HCT116 (cell line): ENCODE data around the gene AMN. TPM values are rescaled to one million over a fixed set of nuclear protein-coding genes. Genes with fewer than 3 reads are reported as not detected.

ENCODE experiments used
- ATAC-seq: fragments of 200-7000 bp; cut with Tn5 transposase; 2 replicates; pipeline ENCODE4 v1.9.1; 2020; ENCODE audit warnings: mild to moderate bottlenecking, moderate library complexity
- BruUV-seq: library from RNA; stranded (reverse); fragments of 400-500 nt; replicated peaks from 2 replicates; lab custom pipeline; 2021; lab: Mats Ljungman, UMichigan
- CTCF ChIA-PET: fragments of 300-600 bp; sonication (Branson Sonifier 250); formaldehyde crosslinking; loops from one replicate; lab custom pipeline; 2021; ENCODE audit warnings: antibody characterized with exemption; lab: Charles Lee
- POLR2A ChIA-PET: fragments of 300-600, 350-600 bp; sonication (Branson Sonifier 250); formaldehyde crosslinking; loops from one replicate; lab custom pipeline; 2021; ENCODE audit warnings: antibody characterized with exemption; lab: Charles Lee
- RAD21 ChIA-PET, 2 experiments: fragments of 300-600 bp; sonication (Branson Sonifier 250); formaldehyde crosslinking; loops; one replicate each; lab custom pipeline; 2023; ENCODE audit warnings: low total read pairs in 2 of 2; ENCODE audit not compliant: uncharacterized antibody in 2 of 2, unreplicated experiment in 2 of 2, low non-redundant PET in 1 of 2; lab: Charles Lee
- DNase-seq: peaks from one replicate; pipeline ENCODE4 v3.0.0-alpha.2; 2010; ENCODE audit warnings: low read depth, low spot score
- H2AFZ ChIP-seq: fragments of 200-600 bp; shearing (Covaris generic), sonication (generic); 2 replicates; pipeline ENCODE4 v1.6.1; 2017; ENCODE audit warnings: low read depth, mixed run types, mixed read lengths, antibody characterized with exemption, low read length; ENCODE audit not compliant: poor library complexity, severe bottlenecking
- H3K27ac ChIP-seq: 2 replicates; pipeline ENCODE4 v1.5.1; 2012; ENCODE audit warnings: low read depth, low read length
- H3K27me3 ChIP-seq: fragments of 200-600 bp; sonication (generic); 2 replicates; pipeline ENCODE4 v1.6.1; 2016; ENCODE audit warnings: mixed run types, low read length, mixed read lengths; ENCODE audit not compliant: insufficient read depth
- H3K36me3 ChIP-seq, 2 experiments: fragments of 200-500 bp in 1 of 2; fragments of 200-600 bp in 1 of 2; sonication (Bioruptor generic) in 1 of 2; sonication (generic) in 1 of 2; 2 replicates each; pipeline versions ENCODE4 v1.5.1 to v1.6.1; 2014 to 2016; ENCODE audit warnings: low read length in 2 of 2, inconsistent platforms in 1 of 2, mixed read lengths in 1 of 2, mixed run types in 1 of 2; ENCODE audit not compliant: insufficient read depth in 2 of 2, control insufficient read depth in 1 of 2
- H3K4me1 ChIP-seq, 2 experiments: fragments of 200-600 bp in 1 of 2; sonication (generic) in 1 of 2; 2 replicates each; pipeline versions ENCODE4 v1.5.1 to v1.6.1; 2012 to 2017; ENCODE audit warnings: low read length in 2 of 2, inconsistent platforms in 1 of 2, mild to moderate bottlenecking in 1 of 2, mixed read lengths in 1 of 2, mixed run types in 1 of 2, moderate library complexity in 1 of 2; ENCODE audit not compliant: insufficient read depth in 2 of 2, control insufficient read depth in 1 of 2
- H3K4me2 ChIP-seq: fragments of 200-600 bp; sonication (generic); 2 replicates; pipeline ENCODE4 v1.6.1; 2017; ENCODE audit warnings: mixed run types, low read length, mixed read lengths
- H3K4me3 ChIP-seq, 2 experiments: fragments of 200-600 bp in 1 of 2; sonication (generic) in 1 of 2; replicated peaks in 1 of 2; 2 replicates each; pipeline ENCODE4 v1.5.1; 2011 to 2016; ENCODE audit warnings: low read length in 2 of 2, control low read depth in 1 of 2, low read depth in 1 of 2, mild to moderate bottlenecking in 1 of 2, mixed read lengths in 1 of 2, mixed run types in 1 of 2
- H3K79me2 ChIP-seq: fragments of 200-600 bp; sonication (generic); 2 replicates; pipeline ENCODE4 v1.6.1; 2017; ENCODE audit warnings: mild to moderate bottlenecking, mixed run types, low read length, moderate library complexity, mixed read lengths; ENCODE audit not compliant: insufficient read depth
- H3K9ac ChIP-seq: fragments of 200-600 bp; sonication (generic); 2 replicates; pipeline ENCODE4 v1.6.1; 2016; ENCODE audit warnings: low read length, mixed read lengths
- H3K9me2 ChIP-seq: fragments of 200-600 bp; sonication (generic), shearing (Covaris generic); 2 replicates; pipeline ENCODE4 v1.6.1; 2017; ENCODE audit warnings: mixed run types, mild to moderate bottlenecking, moderate library complexity; ENCODE audit not compliant: insufficient read depth
- H3K9me3 ChIP-seq, 2 experiments: fragments of 200-500 bp in 1 of 2; fragments of 200-600 bp in 1 of 2; sonication (Bioruptor generic) in 1 of 2; sonication (generic) in 1 of 2; 2 replicates each; pipeline ENCODE4 v1.6.1; 2014 to 2017; ENCODE audit warnings: low read length in 2 of 2, mixed read lengths in 2 of 2, inconsistent platforms in 1 of 2, low read depth in 1 of 2, mild to moderate bottlenecking in 1 of 2, mixed run types in 1 of 2, moderate library complexity in 1 of 2; ENCODE audit not compliant: control insufficient read depth in 1 of 2, insufficient read depth in 1 of 2
- H4K20me1 ChIP-seq: fragments of 200-600 bp; sonication (generic), shearing (Covaris generic); 2 replicates; pipeline ENCODE4 v1.6.1; 2017; ENCODE audit warnings: mixed run types, mild to moderate bottlenecking, moderate library complexity; ENCODE audit not compliant: insufficient read depth
- CEBPB ChIP-seq: IDR thresholded peaks from 2 replicates; pipeline ENCODE4 v1.6.1; 2012; ENCODE audit warnings: low read depth
- CTCF ChIP-seq, 3 experiments: fragments of 200-600 bp in 1 of 3; sonication (generic) in 1 of 3; IDR thresholded peaks in 2 of 3; conservative IDR thresholded peaks in 1 of 3; 2 replicates each; pipeline ENCODE4 v1.5.1; 2012 to 2017; ENCODE audit warnings: low read depth in 2 of 3, low read length in 2 of 3, antibody characterized with exemption in 1 of 3, borderline replicate concordance in 1 of 3, control low read depth in 1 of 3, mild to moderate bottlenecking in 1 of 3, mixed read lengths in 1 of 3, mixed run types in 1 of 3, moderate library complexity in 1 of 3; ENCODE audit not compliant: insufficient read depth in 1 of 3
- EZH2 ChIP-seq: fragments of 200-600 bp; sonication (generic); IDR thresholded peaks from 2 replicates; pipeline ENCODE4 v1.6.1; 2017; ENCODE audit warnings: antibody characterized with exemption, mixed run types
- JUND ChIP-seq: IDR thresholded peaks from 2 replicates; pipeline ENCODE4 v1.6.1; 2012
- MAX ChIP-seq: IDR thresholded peaks from 2 replicates; pipeline ENCODE4 v1.6.1; 2012
- POLR2AphosphoS5 ChIP-seq: IDR thresholded peaks from 2 replicates; pipeline ENCODE4 v1.6.1; 2011; ENCODE audit warnings: mild to moderate bottlenecking, low read depth, low read length, moderate library complexity
- RAD21 ChIP-seq: IDR thresholded peaks from 2 replicates; pipeline ENCODE4 v1.6.1; 2012; ENCODE audit warnings: low read depth, mild to moderate bottlenecking
- REST ChIP-seq: IDR thresholded peaks from 2 replicates; pipeline ENCODE4 v1.6.1; 2012; ENCODE audit warnings: low read depth
- SRF ChIP-seq: IDR thresholded peaks from 2 replicates; pipeline ENCODE4 v1.6.1; 2012; ENCODE audit warnings: low read depth
- TCF7L2 ChIP-seq: IDR thresholded peaks from 2 replicates; pipeline ENCODE4 v1.7.0; 2011; ENCODE audit warnings: borderline replicate concordance, inconsistent platforms; ENCODE audit not compliant: insufficient read depth, insufficient read length; ENCODE audit errors: extremely low read depth
- ZFX ChIP-seq: fragments of 450-650 bp; IDR thresholded peaks from 2 replicates; pipeline ENCODE4 v1.6.1; 2017
- intact Hi-C: fragments of 100-400 bp; cut with micrococcal nuclease; formaldehyde crosslinking; loops from 2 replicates; pipeline ENCODE4 v1.10.0; 2022
- total RNA-seq: library from RNA; stranded (reverse); gene quantifications from one replicate; pipeline ENCODE4 v1.2.1, GENCODE V29; 2021; ENCODE audit not compliant: unreplicated experiment

Gene AMN
- total RNA-seq, 1 experiment from 2014 or later = 5.7 TPM

GRCh38 chr14:102973706-102974285 is 51.3 kb downstream of the AMN start:
- Histone ChIP-seq H3K9me2 (no peaks in the 10 kb centered on the region), H3K36me3 (peaks cover 32 to 35% of the 10 kb centered on the region in 2 experiments; a peak in 3 of 4 replicates), H3K27me3 (no peaks in the 10 kb centered on the region), H3K4me2 (no peak overlapping the region), H2AFZ (no peak overlapping the region), H3K27ac (no peak overlapping the region), H3K9ac (no peak overlapping the region), H3K4me3 (no peak overlapping the region), H3K4me1 (no peaks in the 10 kb centered on the region), H3K79me2 (no peaks in the 10 kb centered on the region), H3K9me3 (no peaks in the 10 kb centered on the region), H4K20me1 (no peaks in the 10 kb centered on the region)
- RAD21 ChIA-PET = no interaction called here
- ATAC-seq = no peak
- CTCF ChIA-PET = no interaction called here
- BruUV-seq = no TSS peak
- POLR2A ChIA-PET = no interaction called here
- intact Hi-C loops = loop anchor here (2.0 kb wide), 1 partner anchor 319 kb away; no protein-coding TSS in a partner anchor
- TF ChIP-seq POLR2AphosphoS5 (no peak), CEBPB (no peak), CTCF (IDR thresholded peaks at IDR 0.05 in 2 of 3, conservative IDR thresholded peaks at IDR 0.05 in 1 of 3; ENCODE audit: borderline replicate concordance in 1 of 3, insufficient read depth in 1 of 3, low read depth in 2 of 3, low read length in 2 of 3) (no peak), EZH2 (no peak), RAD21 (no peak), JUND (no peak), ZFX (no peak), REST (no peak), TCF7L2 (no peak), SRF (no peak), MAX (no peak)
- DNase-seq = no peak
